C4-2B (cell line): ENCODE results near the gene PKLR.
"Not testable (repeated sequence)": the region's sequence is repeated elsewhere in the genome, so short reads cannot be mapped to it uniquely, and the experiment has no call there.

ENCODE experiments used
- H3K27ac ChIP-seq: fragments of 450-650 bp; 2 replicates; pipeline ENCODE4 v1.5.1; 2017
- ZFX ChIP-seq: fragments of 450-650 bp; IDR thresholded peaks from 2 replicates; pipeline ENCODE4 v1.6.1; 2017
- TF ChIP-seq, protein P1 (sequence below): fragments of 450-650 bp; conservative IDR thresholded peaks from 2 replicates; pipeline ENCODE4 v1.5.1; 2017; ENCODE audit warnings: mild to moderate bottlenecking

PKLR gene

DNA sequence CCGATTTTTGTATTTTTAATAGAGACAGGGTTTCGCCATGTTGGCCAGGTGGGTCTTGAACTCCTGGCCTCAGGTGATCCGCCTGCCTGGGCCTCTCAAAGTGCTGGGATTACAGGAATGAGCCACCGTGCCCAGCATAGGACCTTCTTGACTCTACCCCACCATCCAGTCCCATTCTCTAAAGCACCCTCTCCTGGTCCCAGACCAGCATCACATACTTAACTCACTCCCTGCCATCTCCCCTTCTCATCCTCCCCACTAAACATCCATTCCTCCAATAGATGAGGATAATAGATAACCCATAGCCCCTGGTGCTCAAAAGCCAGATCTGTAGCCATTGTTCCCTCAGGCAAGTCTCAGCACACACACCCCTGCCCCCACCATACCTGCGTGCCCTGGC, 48.0 kb downstream of the PKLR start:
- TF ChIP-seq, protein P1, sequence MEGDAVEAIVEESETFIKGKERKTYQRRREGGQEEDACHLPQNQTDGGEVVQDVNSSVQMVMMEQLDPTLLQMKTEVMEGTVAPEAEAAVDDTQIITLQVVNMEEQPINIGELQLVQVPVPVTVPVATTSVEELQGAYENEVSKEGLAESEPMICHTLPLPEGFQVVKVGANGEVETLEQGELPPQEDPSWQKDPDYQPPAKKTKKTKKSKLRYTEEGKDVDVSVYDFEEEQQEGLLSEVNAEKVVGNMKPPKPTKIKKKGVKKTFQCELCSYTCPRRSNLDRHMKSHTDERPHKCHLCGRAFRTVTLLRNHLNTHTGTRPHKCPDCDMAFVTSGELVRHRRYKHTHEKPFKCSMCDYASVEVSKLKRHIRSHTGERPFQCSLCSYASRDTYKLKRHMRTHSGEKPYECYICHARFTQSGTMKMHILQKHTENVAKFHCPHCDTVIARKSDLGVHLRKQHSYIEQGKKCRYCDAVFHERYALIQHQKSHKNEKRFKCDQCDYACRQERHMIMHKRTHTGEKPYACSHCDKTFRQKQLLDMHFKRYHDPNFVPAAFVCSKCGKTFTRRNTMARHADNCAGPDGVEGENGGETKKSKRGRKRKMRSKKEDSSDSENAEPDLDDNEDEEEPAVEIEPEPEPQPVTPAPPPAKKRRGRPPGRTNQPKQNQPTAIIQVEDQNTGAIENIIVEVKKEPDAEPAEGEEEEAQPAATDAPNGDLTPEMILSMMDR, result no peak
- TF ChIP-seq ZFX, result no peak
- H3K27ac ChIP-seq, result no peak overlapping the region

DNA sequence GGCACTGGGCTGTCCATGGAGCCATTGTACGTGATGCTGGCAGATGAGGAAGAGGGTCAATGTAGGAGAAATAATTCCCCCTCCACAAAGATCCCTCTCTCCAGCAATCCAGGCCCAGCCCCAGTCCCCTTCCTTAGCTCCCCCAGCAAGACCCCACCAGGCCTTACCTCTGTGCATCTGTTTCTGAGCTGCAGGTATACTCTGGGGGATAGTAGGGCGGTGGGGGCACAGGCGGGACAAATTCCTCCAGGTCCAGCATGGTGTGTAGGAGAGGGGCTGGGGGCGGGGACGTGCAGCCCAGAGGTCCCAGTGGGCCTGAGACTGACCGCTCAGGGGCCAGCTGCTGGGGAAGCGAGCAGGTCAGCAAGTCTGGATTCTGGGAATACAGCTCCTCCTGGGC, 49.7 kb downstream of the PKLR start:
- no peak for TF ChIP-seq ZFX
- TF ChIP-seq, protein P1, result no peak

DNA sequence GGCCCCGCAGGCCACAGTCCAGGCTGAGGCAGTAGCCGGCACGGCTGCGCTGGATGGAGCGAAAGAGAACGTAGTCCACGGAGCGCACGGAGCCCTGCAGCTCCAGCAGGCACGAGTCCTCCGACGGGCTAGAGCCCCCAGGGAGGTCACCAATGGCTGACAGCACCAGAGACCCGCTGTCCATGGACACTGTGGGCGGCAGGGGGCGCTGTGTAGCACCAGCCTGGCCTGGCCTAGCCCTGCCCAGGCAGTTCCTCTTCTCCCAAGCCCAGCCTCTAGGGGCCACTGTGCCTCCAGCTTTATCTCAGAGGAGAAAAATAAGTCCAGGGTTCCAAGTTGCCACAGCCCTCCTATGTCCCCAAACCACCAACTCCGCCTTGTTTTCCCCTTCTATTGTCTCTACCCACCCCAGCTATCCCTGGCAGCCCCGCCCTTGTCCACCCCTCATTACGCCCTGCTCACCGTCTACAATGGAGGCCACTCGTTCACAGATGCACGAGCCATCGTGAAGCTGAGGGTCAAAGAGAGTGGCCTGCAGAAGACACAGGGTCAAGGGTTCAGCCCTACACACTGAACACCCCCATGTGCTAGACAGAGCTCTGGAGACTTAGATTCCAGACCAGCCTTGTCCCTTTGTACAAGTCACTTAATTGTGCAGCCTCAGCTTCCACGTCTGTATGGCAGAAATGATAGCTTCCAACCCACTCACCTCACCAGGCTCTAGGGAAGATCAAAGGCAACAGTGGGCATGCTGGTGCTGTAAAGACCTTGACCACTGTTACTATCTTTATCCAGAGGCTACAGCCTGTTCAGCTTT, 50.4 kb downstream of the PKLR start:
- H3K27ac ChIP-seq, result no peak overlapping the region
- no peak for TF ChIP-seq ZFX
- TF ChIP-seq, protein P1, result peak; percentile 100

More for the DNA sequence above, 49.7 kb downstream of the PKLR start:
- no peak overlapping the region for H3K27ac ChIP-seq

DNA sequence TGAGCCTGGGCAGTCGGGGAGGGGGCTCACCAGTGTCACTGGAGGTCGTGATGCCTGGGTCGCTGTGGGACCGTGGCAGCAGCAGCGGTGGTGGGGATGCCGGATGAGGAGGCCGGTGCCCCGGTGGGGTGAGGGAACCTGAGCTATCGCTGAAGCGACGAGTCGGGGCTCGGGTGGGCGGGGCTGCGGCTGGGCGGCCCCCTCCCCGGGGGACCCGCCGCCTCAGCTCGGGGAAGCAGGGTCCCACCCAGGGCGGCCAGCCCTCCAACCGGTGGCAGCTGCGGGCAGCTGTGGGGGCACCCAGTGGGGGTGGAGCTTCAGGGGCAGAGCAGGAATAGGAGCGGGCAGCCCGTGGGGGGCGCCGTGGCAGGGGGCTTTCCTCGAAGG, 51.0 kb downstream of the PKLR start:
- TF ChIP-seq ZFX, result no peak
- TF ChIP-seq, protein P1, result 0 out of 2 replicates have a peak, but pooled peaks have one; percentile 79
- no peak overlapping the region for H3K27ac ChIP-seq

DNA sequence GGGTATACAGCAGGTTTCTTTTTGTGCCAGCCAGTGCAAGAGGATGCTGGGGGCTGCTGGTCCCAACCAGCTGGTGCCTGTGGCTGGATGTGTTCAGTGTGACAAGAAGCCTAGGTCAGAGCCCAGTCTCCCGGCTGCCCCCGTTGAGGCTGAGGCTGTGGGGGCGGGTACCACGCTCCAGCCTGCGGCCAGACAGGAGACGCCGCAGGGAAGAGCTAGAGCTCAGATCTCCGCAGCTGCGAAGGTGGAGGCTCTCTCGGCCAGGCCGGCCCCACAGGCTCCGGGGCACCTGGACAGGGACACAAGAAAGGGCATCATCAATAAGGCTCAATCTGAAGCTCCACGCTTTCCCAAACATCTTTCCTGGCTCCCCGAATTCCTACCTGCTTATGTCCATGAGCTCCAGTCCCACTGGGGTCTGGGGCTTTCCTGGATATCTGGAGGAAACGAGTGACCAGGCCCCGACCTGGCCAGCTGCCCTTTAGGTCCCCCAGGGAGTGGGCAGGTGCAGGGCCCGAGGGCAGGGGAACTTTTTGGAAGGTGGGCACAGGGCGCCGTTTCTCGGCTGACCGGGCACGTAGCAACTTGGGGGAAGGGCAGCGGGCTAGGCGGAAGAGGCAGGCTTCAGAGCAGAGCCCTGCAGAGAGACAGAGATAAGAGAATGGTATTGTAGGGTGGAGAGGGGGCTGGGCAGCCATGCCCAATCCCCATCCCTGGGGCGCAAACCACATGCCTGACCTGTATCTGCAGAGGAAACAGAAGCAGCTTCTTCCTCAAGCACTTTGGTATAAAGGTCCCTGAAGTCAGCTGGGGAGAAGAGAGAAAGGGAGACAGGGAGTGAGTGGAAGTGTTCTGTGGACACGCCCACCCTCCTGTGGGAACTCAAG, 53.3 kb downstream of the PKLR start:
- H3K27ac ChIP-seq, result no peak overlapping the region
- TF ChIP-seq ZFX, result no peak
- TF ChIP-seq, protein P1, result no peak

DNA sequence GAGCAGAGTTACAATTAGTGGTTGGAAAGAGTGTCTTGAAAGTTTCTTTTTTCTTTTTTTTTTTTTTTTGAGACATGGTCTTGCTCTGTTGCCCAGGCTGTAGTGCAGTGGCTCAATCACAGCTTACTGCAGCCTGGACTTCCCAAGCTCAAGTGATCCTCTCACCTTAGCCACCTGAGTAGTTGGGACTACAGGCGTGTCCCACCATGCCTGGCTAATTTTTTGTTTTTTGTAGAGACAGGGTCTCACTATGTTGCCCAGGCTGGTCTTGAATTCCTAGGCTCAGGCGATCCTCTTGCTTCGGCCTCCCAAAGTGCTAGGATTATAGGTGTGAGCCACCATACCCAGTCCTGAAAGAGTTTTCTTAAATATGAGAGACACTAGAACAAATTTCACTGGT, 54.4 kb downstream of the PKLR start:
- not testable (repeated sequence) for H3K27ac ChIP-seq

DNA sequence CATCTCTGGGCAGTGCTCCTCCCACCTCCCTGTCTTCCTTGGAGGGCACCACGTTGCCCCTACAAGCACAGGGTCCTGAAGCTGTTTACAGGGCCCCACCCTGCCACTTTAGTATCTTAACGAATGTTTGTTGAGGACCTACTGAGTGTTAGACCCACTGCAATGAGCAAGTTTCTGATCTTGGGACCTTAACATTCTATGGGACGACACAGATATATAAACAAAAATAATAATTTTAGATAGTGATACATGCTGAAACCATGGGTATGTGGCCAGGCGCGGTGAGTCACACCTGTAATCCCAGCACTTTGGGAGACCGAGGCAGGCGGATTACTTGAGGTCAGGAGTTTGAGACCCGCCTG, 56.1 kb downstream of the PKLR start:
- TF ChIP-seq, protein P1, result no peak
- no peak for TF ChIP-seq ZFX
- H3K27ac ChIP-seq, result peak overlapping the region; percentile 67
